Pancreas (tissue), 10 donors: Measurements from ENCODE around the gene LDAF1. TPM values are rescaled to one million over a fixed set of nuclear protein-coding genes. Genes with fewer than 3 reads are reported as not detected.
A peak's percentile ranks its signal among the peaks of the same experiment; 100 is the strongest.

ENCODE experiments used
- ATAC-seq, 4 donors: fragments of 200-7000 bp; cut with Tn5 transposase; one replicate each; pipeline versions ENCODE4 v1.8.0 to v1.9.1; 2020; ENCODE audit warnings: mild to moderate bottlenecking in 4 of 4, moderate library complexity in 4 of 4
- DNase-seq, 6 donors: peaks; one replicate each; pipeline ENCODE4 v3.0.0-alpha.2; 2020
- FAIRE-seq: peaks from 2 replicates; lab custom pipeline; 2012; peaks lifted over from hg19 to GRCh38; lab: Jason Lieb, UNC
- H3K27ac ChIP-seq, 4 donors: fragments of 200-600 bp; sonication (generic); 1 replicate in 3 of 4; 2 replicates in 1 of 4; pipeline versions ENCODE4 v1.5.0 to v1.8.0; 2020
- H3K27me3 ChIP-seq, 4 donors: fragments of 200-600 bp; one replicate each; pipeline ENCODE4 v1.8.0; 2021
- H3K36me3 ChIP-seq, 3 donors: fragments of 200-600 bp; sonication (generic) in 1 of 3; one replicate each; pipeline versions ENCODE4 v1.5.0 to v1.8.0; 2020 to 2021
- H3K4me1 ChIP-seq, 3 donors: fragments of 200-600 bp; one replicate each; pipeline ENCODE4 v1.8.0; 2021
- H3K4me3 ChIP-seq, 4 donors: fragments of 200-600 bp; sonication (generic) in 2 of 4; one replicate each; pipeline versions ENCODE4 v1.5.0 to v1.8.0; 2020 to 2021
- H3K9me3 ChIP-seq, 4 donors: fragments of 200-600 bp; one replicate each; pipeline ENCODE4 v1.8.0; 2021
- WGBS, 2 donors: extraction: QIAGEN DNeasy Blood & Tissue Kit; methylation state at CpG; one replicate each; pipeline ENCODE4 v1.1.7; 2013; 5-methylcytosine and 5-hydroxymethylcytosine counted together
- intact Hi-C, 3 donors: fragments of 100-400 bp; cut with DNase I; formaldehyde crosslinking; loops; one replicate each; pipeline versions ENCODE4 v1.11.1 to v1.14.2; 2022
- polyA plus RNA-seq, 2 donors: library from polyadenylated mRNA; stranded (reverse); fragments of 200-250 nt; gene quantifications; one replicate each; pipeline ENCODE4 v1.2.3, GENCODE V29; 2013
- total RNA-seq, 6 donors: library from RNA; stranded (reverse); fragmentation: NEBNext Ultra II Directional in 4 of 6; extraction: Animal tissue kit (Norgen Biotek cat#: 25700) in 4 of 6; gene quantifications; one replicate each; pipeline versions ENCODE4 v1.2.1 to v1.2.4, GENCODE V29; 2021 to 2023
- TF ChIP-seq, protein P1 (sequence below), 4 donors: fragments of 200-600 bp; sonication (generic) in 3 of 4; IDR thresholded peaks; one replicate each; pipeline versions ENCODE4 v1.5.0 to v1.8.0; 2021; ENCODE audit warnings: antibody characterized with exemption in 4 of 4
- donor health status: healthy with polysubstance abuse.
- donor health status: DM: no; HTN: no; CAD: no; lungs with moderate emphysema.
- donor health status: DM: no; HTN: no; CAD: no.
- donor health status: control.
- donor health status: control.
- donor health status: Bipolar disorder and iron deficiency.
- donor health status: DM: yes; HTN: yes; CAD: no.
- donor health status: DM: no; HTN: no; CAD: no.
- donor health status: DM: no; HTN: no; CAD: no.
- donor health status: DM: yes; HTN: yes; CAD: no.

LDAF1 gene
- total and polyA plus RNA-seq, 8 donors = 5.1 to 21.9 (median 12.0) TPM

DNA sequence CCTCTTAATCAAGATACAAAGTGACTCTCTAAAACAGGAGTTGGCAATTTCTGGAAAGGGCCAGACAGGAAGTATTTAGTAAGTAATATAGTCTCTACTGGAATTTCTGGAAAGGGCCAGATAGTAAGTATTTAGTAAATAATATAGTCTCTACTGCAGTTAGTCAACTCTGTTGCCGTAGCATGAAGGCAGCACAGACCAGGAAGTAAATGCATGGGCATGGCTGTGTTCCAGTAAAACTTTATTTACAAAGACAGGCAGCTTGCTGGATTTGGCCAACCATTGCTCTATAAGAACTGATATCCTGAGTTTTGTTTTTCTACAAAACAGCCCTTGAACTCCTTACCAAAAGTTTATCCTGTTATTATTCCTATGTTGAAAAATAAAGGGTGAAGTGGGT lies 16.9 kb downstream of the LDAF1 start:
- Histone ChIP-seq H3K4me1 (no peaks in the 10 kb centered on the region), H3K27ac (no peak overlapping the region), H3K4me3 (no peak overlapping the region), H3K9me3 (no peaks in the 10 kb centered on the region), H3K27me3 (no peaks in the 10 kb centered on the region), H3K36me3 (peaks cover 0 to 38% (median 4%) of the 10 kb centered on the region in 3 donors)
- FAIRE-seq (no peak), ATAC-seq (peak in 1 of 4 donors; percentile 25), DNase-seq (no peak)
- TF ChIP-seq, protein P1, sequence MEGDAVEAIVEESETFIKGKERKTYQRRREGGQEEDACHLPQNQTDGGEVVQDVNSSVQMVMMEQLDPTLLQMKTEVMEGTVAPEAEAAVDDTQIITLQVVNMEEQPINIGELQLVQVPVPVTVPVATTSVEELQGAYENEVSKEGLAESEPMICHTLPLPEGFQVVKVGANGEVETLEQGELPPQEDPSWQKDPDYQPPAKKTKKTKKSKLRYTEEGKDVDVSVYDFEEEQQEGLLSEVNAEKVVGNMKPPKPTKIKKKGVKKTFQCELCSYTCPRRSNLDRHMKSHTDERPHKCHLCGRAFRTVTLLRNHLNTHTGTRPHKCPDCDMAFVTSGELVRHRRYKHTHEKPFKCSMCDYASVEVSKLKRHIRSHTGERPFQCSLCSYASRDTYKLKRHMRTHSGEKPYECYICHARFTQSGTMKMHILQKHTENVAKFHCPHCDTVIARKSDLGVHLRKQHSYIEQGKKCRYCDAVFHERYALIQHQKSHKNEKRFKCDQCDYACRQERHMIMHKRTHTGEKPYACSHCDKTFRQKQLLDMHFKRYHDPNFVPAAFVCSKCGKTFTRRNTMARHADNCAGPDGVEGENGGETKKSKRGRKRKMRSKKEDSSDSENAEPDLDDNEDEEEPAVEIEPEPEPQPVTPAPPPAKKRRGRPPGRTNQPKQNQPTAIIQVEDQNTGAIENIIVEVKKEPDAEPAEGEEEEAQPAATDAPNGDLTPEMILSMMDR (IDR thresholded peaks at IDR 0.05) = no peak
- WGBS, 2 donors = 81 to 93% methylated on average over 1 of the region's 1 CpG
- intact Hi-C loops = no loop called here

DNA sequence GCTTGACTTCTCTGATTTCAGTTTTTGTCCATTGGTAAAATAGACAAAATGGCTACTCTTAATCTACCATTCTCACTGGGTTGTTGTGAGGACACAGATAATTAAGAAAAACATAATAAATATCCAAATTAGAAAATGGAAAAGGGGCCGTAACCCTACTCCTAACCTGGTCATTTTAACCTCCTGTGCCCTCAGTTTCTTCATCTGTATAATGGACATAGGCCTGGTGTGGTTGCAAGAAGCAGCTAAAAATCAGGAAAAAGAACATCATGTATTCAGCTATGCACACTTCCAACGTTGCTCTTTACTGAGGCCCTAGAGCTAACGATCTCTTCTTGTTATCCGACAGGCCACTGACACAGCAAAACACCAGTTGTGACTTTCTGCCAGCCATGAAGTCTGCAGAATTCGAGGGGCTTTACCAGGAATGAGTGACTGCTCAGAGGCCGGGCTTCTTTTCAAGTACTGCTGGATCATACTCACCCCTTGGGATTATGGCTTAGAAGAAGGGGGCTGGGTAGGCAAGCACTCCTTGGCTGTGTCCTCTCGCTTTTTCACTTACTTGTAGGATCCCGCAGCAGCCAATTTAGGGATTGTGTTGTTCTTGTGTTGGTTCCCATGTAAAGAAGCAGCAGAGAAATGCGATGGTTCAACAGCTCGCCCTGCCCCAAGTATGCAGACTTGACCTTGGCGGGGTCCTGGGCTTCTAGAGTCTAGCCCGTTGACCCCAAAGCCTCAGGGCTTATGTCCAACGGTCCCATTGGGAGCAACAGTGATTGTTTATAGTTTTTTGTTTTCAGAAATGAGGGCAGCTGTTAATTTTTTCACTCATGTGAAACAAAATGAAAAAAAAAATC lies 20.9 kb downstream of the LDAF1 start:
- ATAC-seq (no peak), FAIRE-seq (no peak), DNase-seq (no peak)
- 85 to 87% methylated on average over 13 of the region's 13 CpGs for WGBS, 2 donors
- no peaks in the 10 kb centered on the region for H3K27me3 ChIP-seq
- H3K36me3 ChIP-seq = peaks cover 0 to 4% (median 3%) of the 10 kb centered on the region in 3 donors
- TF ChIP-seq, protein P1 (IDR thresholded peaks at IDR 0.05) = no peak
- H3K9me3 ChIP-seq = no peaks in the 10 kb centered on the region
- H3K27ac ChIP-seq = no peak overlapping the region
- intact Hi-C loops = no loop called here
- H3K4me3 ChIP-seq = no peak overlapping the region
- H3K4me1 ChIP-seq = no peaks in the 10 kb centered on the region

DNA sequence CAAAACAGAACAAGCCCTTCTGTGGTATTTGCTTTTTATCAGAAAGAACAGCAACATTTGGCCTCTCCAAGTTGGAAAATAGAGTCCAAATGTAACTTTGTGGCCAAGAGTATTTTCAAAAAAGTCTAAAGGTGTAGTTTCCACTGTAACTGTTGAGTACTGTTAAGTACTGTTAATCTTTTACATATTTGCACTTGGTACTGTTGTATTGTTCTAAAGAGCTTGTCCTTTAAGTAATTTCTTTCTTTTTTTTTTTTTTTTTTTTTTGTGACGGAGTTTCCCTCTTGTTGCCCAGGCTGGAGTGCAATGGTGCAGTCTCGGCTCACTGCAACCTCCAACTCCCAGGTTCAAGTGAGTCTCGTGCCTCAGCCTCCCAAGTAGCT lies 21.5 kb downstream of the LDAF1 start:
- H3K9me3 ChIP-seq = no peaks in the 10 kb centered on the region
- FAIRE-seq (no peak), ATAC-seq (no peak), DNase-seq (no peak)
- no peak overlapping the region for H3K4me3 ChIP-seq
- H3K27ac ChIP-seq = no peak overlapping the region
- intact Hi-C loops = loop anchor here in 1 of 3 donors (10.0 kb wide), 1 partner anchor 105 kb away; no protein-coding TSS in a partner anchor
- 83 to 100% methylated on average over 3 of the region's 3 CpGs for WGBS, 2 donors
- no peaks in the 10 kb centered on the region for H3K4me1 ChIP-seq
- H3K36me3 ChIP-seq = peaks cover 0 to 4% (median 0%) of the 10 kb centered on the region in 3 donors
- TF ChIP-seq, protein P1 (IDR thresholded peaks at IDR 0.05) = no peak
- H3K27me3 ChIP-seq = no peaks in the 10 kb centered on the region

DNA sequence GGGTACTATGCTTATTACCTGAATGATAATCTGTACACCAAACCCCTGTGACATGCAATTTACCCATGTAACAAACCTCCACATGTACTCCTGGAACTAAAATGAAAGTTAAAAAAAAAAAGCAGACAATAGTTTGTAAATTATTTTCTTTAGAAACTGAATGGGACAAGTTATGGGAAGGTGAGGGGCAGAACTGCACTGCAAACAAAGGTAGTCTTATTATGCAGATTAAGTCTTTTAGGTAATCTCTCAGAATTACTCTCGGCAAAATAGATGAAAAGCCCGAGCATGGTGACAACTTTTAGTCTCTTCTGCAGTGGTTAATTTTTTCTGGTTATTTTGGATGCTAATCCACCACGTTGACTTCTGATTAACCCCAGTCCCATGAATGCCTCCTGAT lies 25.5 kb downstream of the LDAF1 start:
- Histone ChIP-seq H3K4me1 (no peaks in the 10 kb centered on the region), H3K27me3 (no peaks in the 10 kb centered on the region), H3K9me3 (no peaks in the 10 kb centered on the region), H3K36me3 (peaks cover 0 to 4% (median 0%) of the 10 kb centered on the region in 3 donors), H3K27ac (no peak overlapping the region), H3K4me3 (no peak overlapping the region)
- no peak for FAIRE-seq
- no peak for ATAC-seq
- TF ChIP-seq, protein P1 (IDR thresholded peaks at IDR 0.05) = no peak
- WGBS, 2 donors = 74 to 78% methylated on average over 3 of the region's 3 CpGs
- DNase-seq = no peak
- intact Hi-C loops = loop anchor here in 1 of 3 donors (10.0 kb wide), 1 partner anchor 101 kb away; no protein-coding TSS in a partner anchor

DNA sequence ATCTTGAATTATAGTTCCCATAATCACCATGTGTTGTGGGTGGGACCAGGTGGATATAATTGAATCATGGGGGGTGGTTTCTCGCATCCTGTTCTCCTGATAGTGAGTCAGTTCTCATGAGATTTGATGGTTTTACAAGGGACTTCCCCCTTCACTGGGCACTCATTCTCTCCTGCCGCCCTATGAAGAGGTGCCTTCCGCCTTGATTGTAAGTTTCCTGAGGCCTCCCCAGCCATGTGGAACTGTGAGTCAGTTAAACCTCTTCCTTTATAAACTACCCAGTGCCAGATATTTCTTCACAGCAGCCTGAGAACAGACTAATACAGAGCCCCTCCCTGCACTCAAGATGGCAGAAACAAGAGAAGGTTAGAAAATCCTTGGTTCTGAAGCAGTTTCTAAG lies 26.4 kb downstream of the LDAF1 start:
- intact Hi-C loops = loop anchor here in 1 of 3 donors (10.0 kb wide), 1 partner anchor 100 kb away; no protein-coding TSS in a partner anchor

More for the DNA sequence above, 26.4 kb downstream of the LDAF1 start:
- Histone ChIP-seq H3K4me3 (no peak overlapping the region), H3K27me3 (no peaks in the 10 kb centered on the region), H3K9me3 (no peaks in the 10 kb centered on the region), H3K4me1 (no peaks in the 10 kb centered on the region), H3K27ac (no peak overlapping the region), H3K36me3 (no peaks in the 10 kb centered on the region)
- TF ChIP-seq, protein P1 (IDR thresholded peaks at IDR 0.05) = no peak
- ATAC-seq (no peak), FAIRE-seq (no peak), DNase-seq (no peak)
- WGBS, 2 donors = 77 to 81% methylated on average over 3 of the region's 3 CpGs
